A673 (cell line): ENCODE results near the gene ELOVL6. TPM values are rescaled to one million over a fixed set of nuclear protein-coding genes. Genes with fewer than 3 reads are reported as not detected.

Experiments
- BruUV-seq: library from RNA; stranded (reverse); fragments of 400-500 nt; replicated peaks from 2 replicates; lab custom pipeline; 2021; lab: Mats Ljungman, UMichigan
- CTCF ChIA-PET: fragments of 300-600 bp; sonication (Branson Sonifier 250); formaldehyde crosslinking; loops from one replicate; lab custom pipeline; 2022; ENCODE audit warnings: antibody characterized with exemption; lab: Charles Lee
- POLR2A ChIA-PET: fragments of 300-600 bp; sonication (Branson Sonifier 250); formaldehyde crosslinking; loops from one replicate; lab custom pipeline; 2022; ENCODE audit warnings: antibody characterized with exemption; ENCODE audit not compliant: low non-redundant PET; lab: Charles Lee
- DNase-seq: peaks from one replicate; pipeline ENCODE4 v3.0.0-alpha.2; 2015; ENCODE audit warnings: low spot score
- H3K27ac ChIP-seq: fragments of 200-600 bp; sonication (generic); 2 replicates; pipeline ENCODE4 v1.5.1; 2016; ENCODE audit warnings: mixed run types, low read depth, mild to moderate bottlenecking, mixed read lengths, antibody characterized with exemption, low read length; ENCODE audit not compliant: poor library complexity, severe bottlenecking
- H3K27me3 ChIP-seq: fragments of 200-600 bp; sonication (generic); replicated peaks from 2 replicates; pipeline ENCODE4 v1.6.1; 2017; ENCODE audit warnings: mixed run types, low read depth, mild to moderate bottlenecking, mixed read lengths, antibody characterized with exemption, low read length; ENCODE audit not compliant: insufficient read depth, poor library complexity
- H3K36me3 ChIP-seq: fragments of 200-600 bp; sonication (generic); 2 replicates; pipeline ENCODE4 v1.6.1; 2016; ENCODE audit warnings: mixed run types, mild to moderate bottlenecking, mixed read lengths, antibody characterized with exemption, low read length; ENCODE audit not compliant: insufficient read depth, poor library complexity, severe bottlenecking
- H3K4me1 ChIP-seq: fragments of 200-600 bp; sonication (generic); 2 replicates; pipeline ENCODE4 v1.6.1; 2017; ENCODE audit warnings: mixed run types, mild to moderate bottlenecking, mixed read lengths, antibody characterized with exemption, low read length; ENCODE audit not compliant: insufficient read depth, poor library complexity, severe bottlenecking
- H3K4me3 ChIP-seq: fragments of 200-600 bp; sonication (generic); 2 replicates; pipeline ENCODE4 v1.5.1; 2016; ENCODE audit warnings: low read depth, mixed run types, mild to moderate bottlenecking, mixed read lengths, low read length; ENCODE audit not compliant: poor library complexity, severe bottlenecking
- H3K9me3 ChIP-seq: fragments of 200-600 bp; sonication (generic); 2 replicates; pipeline ENCODE4 v1.6.1; 2016; ENCODE audit warnings: mixed run types, low read depth, mild to moderate bottlenecking, mixed read lengths, antibody characterized with exemption, low read length; ENCODE audit not compliant: poor library complexity, severe bottlenecking
- CTCF ChIP-seq: fragments of 300-800, 200-600 bp; sonication (generic); conservative IDR thresholded peaks from 2 replicates; pipeline ENCODE4 v1.5.1; 2017; ENCODE audit warnings: low read depth, mild to moderate bottlenecking, antibody characterized with exemption, low read length, moderate library complexity, mixed read lengths
- EZH2 ChIP-seq: fragments of 200-600 bp; sonication (generic); IDR thresholded peaks from 2 replicates; pipeline ENCODE4 v1.6.1; 2017; ENCODE audit warnings: borderline replicate concordance, low read depth, mild to moderate bottlenecking, mixed read lengths, antibody characterized with exemption, low read length; ENCODE audit not compliant: poor library complexity, severe bottlenecking
- intact Hi-C: fragments of 100-400 bp; cut with micrococcal nuclease; formaldehyde crosslinking; loops from one replicate; pipeline ENCODE4 v1.10.0; 2022; ENCODE audit not compliant: unreplicated experiment
- total RNA-seq: library from RNA; stranded (reverse); gene quantifications from 2 replicates; pipeline ENCODE4 v1.2.3, GENCODE V29; 2021

ELOVL6 gene
- total RNA-seq, 1 experiment from 2014 or later, result 50.0 TPM

- peaks cover 6% of the 10 kb centered on the region for H3K36me3 ChIP-seq
- H3K27me3 ChIP-seq, result no peaks in the 10 kb centered on the region
- H3K27ac ChIP-seq, result no peak overlapping the region
- no peak overlapping the region for H3K4me3 ChIP-seq
- no peaks in the 10 kb centered on the region for H3K9me3 ChIP-seq
- no peak for TF ChIP-seq CTCF
- TF ChIP-seq EZH2, result no peak
- intact Hi-C loops, result loop anchor here (5.0 to 10.0 kb wide), 3 partner anchors 188 to 333 kb away; partner anchors contain the start of gene ELOVL6
- peak; percentile 26 for DNase-seq
- peaks cover 6% of the 10 kb centered on the region for H3K4me1 ChIP-seq
- no TSS peak for BruUV-seq
- CTCF ChIA-PET, result no interaction called here
- POLR2A ChIA-PET, result no interaction called here
Measured at GRCh38 chr4:110009550-110009949, 188.9 kb downstream of the ELOVL6 start.

GRCh38 chr4:110008540-110008939 lies 189.9 kb downstream of the ELOVL6 start:
- H3K9me3 ChIP-seq, result no peaks in the 10 kb centered on the region
- BruUV-seq, result no TSS peak
- H3K4me1 ChIP-seq, result peaks cover 6% of the 10 kb centered on the region
- no peak overlapping the region for H3K4me3 ChIP-seq
- ChIA-PET POLR2A (no interaction called here), CTCF (no interaction called here)
- H3K36me3 ChIP-seq, result peaks cover 6% of the 10 kb centered on the region
- DNase-seq, result no peak
- H3K27ac ChIP-seq, result no peak overlapping the region
- intact Hi-C loops, result loop anchor here (5.0 to 10.0 kb wide), 3 partner anchors 189 to 334 kb away; partner anchors contain the start of gene ELOVL6
- no peaks in the 10 kb centered on the region for H3K27me3 ChIP-seq
- TF ChIP-seq CTCF (no peak), EZH2 (no peak)

- H3K36me3 ChIP-seq, result peaks cover 6% of the 10 kb centered on the region
- intact Hi-C loops, result loop anchor here (5.0 to 10.0 kb wide), 3 partner anchors 190 to 335 kb away; partner anchors contain the start of gene ELOVL6
- CTCF ChIA-PET, result no interaction called here
- no TSS peak for BruUV-seq
- DNase-seq, result no peak
- POLR2A ChIA-PET, result no interaction called here
- H3K27me3 ChIP-seq, result no peaks in the 10 kb centered on the region
- no peak overlapping the region for H3K27ac ChIP-seq
- TF ChIP-seq CTCF (no peak), EZH2 (no peak)
- no peak overlapping the region for H3K4me3 ChIP-seq
- H3K4me1 ChIP-seq, result peaks cover 3% of the 10 kb centered on the region
- H3K9me3 ChIP-seq, result no peaks in the 10 kb centered on the region
Measured at GRCh38 chr4:110007217-110007616, 191.2 kb downstream of the ELOVL6 start.
